Activated CD8-positive, alpha-beta memory T cell treated with anti-CD3 and anti-CD28 coated beads for 24 hours (primary cell): ENCODE results near the gene MAP4K1.

Experiments used
- DNase-seq: peaks from one replicate; pipeline ENCODE4 v3.0.0-alpha.2; 2020

The MAP4K1 gene

DNA sequence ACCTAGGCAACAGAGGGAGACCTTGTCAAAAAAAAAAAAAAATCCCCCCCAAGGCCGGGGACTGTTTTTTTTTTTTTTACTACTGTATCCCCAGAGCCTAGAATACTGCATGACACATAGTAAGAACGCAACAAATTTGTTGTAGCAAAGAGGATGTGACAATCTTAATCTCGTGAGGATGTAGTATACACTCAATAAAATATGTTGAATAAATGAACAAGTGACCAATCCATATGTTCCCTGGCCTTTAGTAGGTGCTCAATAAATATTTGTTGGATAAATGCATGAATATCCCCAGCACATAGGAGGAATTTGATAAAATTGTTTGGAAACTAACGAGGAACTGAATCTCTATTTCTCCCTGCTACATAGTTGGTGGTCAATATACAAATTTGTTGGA, 75.7 kb downstream of the MAP4K1 start:
- no peak for DNase-seq

DNA sequence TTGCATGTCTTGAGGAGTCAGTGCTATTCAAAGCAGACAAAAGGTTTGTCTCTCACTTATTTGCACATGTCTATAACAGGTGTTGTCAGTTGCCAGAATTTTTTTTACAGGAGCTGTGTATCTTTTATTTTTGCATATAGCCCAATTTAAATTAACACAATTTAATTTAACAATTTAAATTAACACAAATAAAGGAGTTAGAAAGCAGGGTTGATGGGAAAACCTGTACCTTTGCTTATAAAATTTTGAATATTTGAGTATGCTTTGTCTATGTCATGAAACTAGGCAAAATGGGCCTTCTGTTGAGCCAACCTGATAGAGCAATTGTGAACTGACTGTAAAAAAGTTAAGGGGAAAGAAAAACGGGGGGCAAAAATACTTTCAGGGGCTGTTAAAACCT, 78.0 kb downstream of the MAP4K1 start:
- no peak for DNase-seq

DNA sequence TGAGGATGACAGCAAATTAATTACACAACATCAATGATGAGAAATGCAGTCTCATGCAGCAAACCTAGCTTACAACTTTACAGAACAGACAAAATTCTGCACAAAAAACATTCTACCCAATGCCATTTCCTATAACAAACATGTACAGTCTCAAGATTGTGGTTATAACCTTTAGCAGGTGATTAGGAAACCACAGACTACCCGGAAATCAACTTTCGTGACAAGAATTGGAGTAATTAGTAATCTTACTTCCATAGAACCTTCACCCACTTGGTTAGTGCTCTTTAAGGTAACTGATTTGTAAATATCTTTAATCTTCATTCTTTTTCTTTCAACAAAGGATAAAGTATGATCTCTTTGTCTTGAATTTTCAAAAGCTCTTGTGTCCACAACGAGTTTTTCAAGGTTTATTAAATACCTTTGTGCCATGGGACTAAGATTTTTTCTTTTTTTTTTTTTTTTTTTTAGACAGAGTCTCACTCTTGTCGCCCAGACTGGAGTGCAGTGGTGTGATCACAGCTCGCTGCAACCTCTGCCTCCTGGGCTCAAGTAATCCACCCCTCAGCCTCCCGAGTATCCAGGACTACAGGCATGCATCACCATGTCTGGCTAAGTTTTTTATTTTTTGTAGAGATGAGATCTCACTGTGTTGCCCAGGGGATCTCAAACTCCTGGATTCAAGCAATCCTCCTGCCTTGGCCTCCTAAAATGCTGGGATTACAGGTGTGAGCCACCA, 78.8 kb downstream of the MAP4K1 start:
- DNase-seq = no peak

DNA sequence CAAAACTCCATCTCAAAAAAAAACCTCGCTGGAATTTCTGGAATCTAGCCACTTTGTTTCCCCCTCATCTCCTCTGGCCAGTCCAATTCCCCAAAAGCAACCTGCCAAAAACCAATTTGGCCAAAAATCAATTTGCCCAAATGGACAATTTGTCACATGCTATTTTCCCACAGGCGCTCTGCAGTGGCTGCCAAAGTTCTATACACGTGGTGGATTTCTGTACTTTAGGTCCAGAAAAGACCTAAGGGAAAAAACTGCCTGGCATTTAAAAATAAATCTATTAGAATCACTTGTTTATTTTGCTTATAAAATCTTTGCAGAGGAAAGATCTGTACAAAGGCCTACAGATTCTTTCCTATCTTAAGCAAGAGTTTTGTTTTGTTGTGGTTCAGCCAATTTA, 79.4 kb downstream of the MAP4K1 start:
- no peak for DNase-seq
